ENCODE results near the gene FBXL20. TPM values are rescaled to one million over a fixed set of nuclear protein-coding genes. Genes with fewer than 3 reads are reported as not detected.
A peak's percentile ranks its signal among the peaks of the same experiment; 100 is the strongest.
"Not testable (repeated sequence)": the region's sequence is repeated elsewhere in the genome, so short reads cannot be mapped to it uniquely, and the experiment has no call there.

The FBXL20 gene
- total RNA-seq, 1 donor from 2014 or later: 18.3 TPM

DNA sequence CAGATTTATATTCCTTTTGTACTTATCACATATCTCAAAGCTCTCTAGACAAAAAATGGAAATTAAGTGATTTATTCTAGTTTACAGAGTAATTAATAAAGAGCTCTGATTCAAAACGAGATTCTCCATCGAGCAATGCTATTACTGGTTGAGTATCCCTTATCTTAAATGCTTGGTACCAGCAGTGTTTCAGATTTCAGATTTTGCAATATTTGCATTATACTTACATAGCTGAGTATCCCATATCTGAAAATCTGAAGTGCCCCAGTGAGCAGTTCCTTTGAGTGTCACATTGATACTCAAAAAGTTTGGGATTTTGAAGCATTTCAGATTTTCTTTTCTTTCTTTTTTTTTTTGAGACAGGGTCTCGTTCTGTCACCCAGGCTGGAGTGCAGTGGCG is 118.3 kb downstream of the FBXL20 start:
- Histone ChIP-seq H4K20me1 (ENCODE audit: insufficient read depth, low read length) (no peaks in the 10 kb centered on the region), H3K4me3 (ENCODE audit: insufficient read depth, low read depth, low read length) (no peak overlapping the region), H3K27me3 (ENCODE audit: insufficient read depth, low read length) (no peaks in the 10 kb centered on the region), H3K4me2 (ENCODE audit: low read length) (no peak overlapping the region), H3K9me3 (ENCODE audit: insufficient read depth, low read depth, low read length) (no peaks in the 10 kb centered on the region), H3K9ac (ENCODE audit: low read length) (no peak overlapping the region), H3K4me1 (ENCODE audit: insufficient read depth, low read length) (peaks cover 16% of the 10 kb centered on the region), H3K36me3 (ENCODE audit: insufficient read depth, low read length) (no peaks in the 10 kb centered on the region), H3K79me2 (ENCODE audit: insufficient read depth, low read length) (no peaks in the 10 kb centered on the region), H2AFZ (ENCODE audit: low read depth, low read length) (no peak overlapping the region), H3K27ac (ENCODE audit: low read depth, low read length) (no peak overlapping the region)
- no peak overlapping the region for H3K4me3 Mint-ChIP-seq (ENCODE audit: unreplicated experiment)
- FAIRE-seq: no peak
- H3K27me3 Mint-ChIP-seq (ENCODE audit: low read depth, unreplicated experiment): no peaks in the 10 kb centered on the region
- H3K27ac Mint-ChIP-seq (ENCODE audit: unreplicated experiment): no peak overlapping the region
- TF ChIP-seq, protein P1, sequence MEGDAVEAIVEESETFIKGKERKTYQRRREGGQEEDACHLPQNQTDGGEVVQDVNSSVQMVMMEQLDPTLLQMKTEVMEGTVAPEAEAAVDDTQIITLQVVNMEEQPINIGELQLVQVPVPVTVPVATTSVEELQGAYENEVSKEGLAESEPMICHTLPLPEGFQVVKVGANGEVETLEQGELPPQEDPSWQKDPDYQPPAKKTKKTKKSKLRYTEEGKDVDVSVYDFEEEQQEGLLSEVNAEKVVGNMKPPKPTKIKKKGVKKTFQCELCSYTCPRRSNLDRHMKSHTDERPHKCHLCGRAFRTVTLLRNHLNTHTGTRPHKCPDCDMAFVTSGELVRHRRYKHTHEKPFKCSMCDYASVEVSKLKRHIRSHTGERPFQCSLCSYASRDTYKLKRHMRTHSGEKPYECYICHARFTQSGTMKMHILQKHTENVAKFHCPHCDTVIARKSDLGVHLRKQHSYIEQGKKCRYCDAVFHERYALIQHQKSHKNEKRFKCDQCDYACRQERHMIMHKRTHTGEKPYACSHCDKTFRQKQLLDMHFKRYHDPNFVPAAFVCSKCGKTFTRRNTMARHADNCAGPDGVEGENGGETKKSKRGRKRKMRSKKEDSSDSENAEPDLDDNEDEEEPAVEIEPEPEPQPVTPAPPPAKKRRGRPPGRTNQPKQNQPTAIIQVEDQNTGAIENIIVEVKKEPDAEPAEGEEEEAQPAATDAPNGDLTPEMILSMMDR (IDR thresholded peaks at IDR 0.05; ENCODE audit: insufficient read depth, low read depth, low read length): no peak
- no peak for TF ChIP-seq EZH2 (IDR thresholded peaks at IDR 0.05; ENCODE audit: insufficient read depth, low read length)
- peaks cover 3% of the 10 kb centered on the region for H3K4me1 Mint-ChIP-seq (ENCODE audit: low read depth, unreplicated experiment)
- DNase-seq (ENCODE audit: low read depth): no peak
- H3K36me3 Mint-ChIP-seq (ENCODE audit: low read depth, unreplicated experiment): no peaks in the 10 kb centered on the region
- H3K9me3 Mint-ChIP-seq (ENCODE audit: unreplicated experiment): no peaks in the 10 kb centered on the region

DNA sequence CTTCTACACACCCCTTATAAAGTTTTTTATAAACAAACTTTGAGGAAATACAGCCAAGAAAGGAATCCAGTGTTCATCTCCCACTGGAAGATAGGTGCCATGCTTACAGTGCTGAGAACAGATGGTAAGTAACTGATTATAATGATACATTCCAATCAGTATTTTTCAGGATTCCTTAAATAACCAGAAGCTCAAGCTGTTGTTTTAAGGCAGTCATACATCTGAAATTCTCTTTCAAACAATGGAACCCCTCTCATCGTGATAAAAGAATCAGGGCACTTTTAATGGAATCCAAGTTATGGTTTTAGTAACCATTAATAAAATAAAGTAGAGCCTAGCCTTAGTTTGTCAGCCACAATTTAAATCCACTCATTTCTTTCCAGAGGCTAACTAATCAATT is 119.6 kb downstream of the FBXL20 start:
- Histone ChIP-seq H3K4me2 (ENCODE audit: low read length) (peak overlapping the region; percentile 2), H3K79me2 (ENCODE audit: insufficient read depth, low read length) (no peaks in the 10 kb centered on the region), H3K9me3 (ENCODE audit: insufficient read depth, low read depth, low read length) (no peaks in the 10 kb centered on the region), H3K4me3 (ENCODE audit: insufficient read depth, low read depth, low read length) (no peak overlapping the region), H3K9ac (ENCODE audit: low read length) (peak overlapping the region; percentile 38), H3K27me3 (ENCODE audit: insufficient read depth, low read length) (no peaks in the 10 kb centered on the region), H2AFZ (ENCODE audit: low read depth, low read length) (no peak overlapping the region), H3K36me3 (ENCODE audit: insufficient read depth, low read length) (no peaks in the 10 kb centered on the region), H3K27ac (ENCODE audit: low read depth, low read length) (peak overlapping the region; percentile 80), H3K4me1 (ENCODE audit: insufficient read depth, low read length) (peaks cover 16% of the 10 kb centered on the region), H4K20me1 (ENCODE audit: insufficient read depth, low read length) (no peaks in the 10 kb centered on the region)
- peak overlapping the region; percentile 16 for H3K27ac Mint-ChIP-seq (ENCODE audit: unreplicated experiment)
- H3K9me3 Mint-ChIP-seq (ENCODE audit: unreplicated experiment): no peaks in the 10 kb centered on the region
- peaks cover 3% of the 10 kb centered on the region for H3K4me1 Mint-ChIP-seq (ENCODE audit: low read depth, unreplicated experiment)
- H3K36me3 Mint-ChIP-seq (ENCODE audit: low read depth, unreplicated experiment): no peaks in the 10 kb centered on the region
- no peak for FAIRE-seq
- TF ChIP-seq EZH2 (IDR thresholded peaks at IDR 0.05; ENCODE audit: insufficient read depth, low read length): no peak
- TF ChIP-seq, protein P1 (IDR thresholded peaks at IDR 0.05; ENCODE audit: insufficient read depth, low read depth, low read length): no peak
- peak; percentile 71 for DNase-seq (ENCODE audit: low read depth)
- H3K4me3 Mint-ChIP-seq (ENCODE audit: unreplicated experiment): no peak overlapping the region
- H3K27me3 Mint-ChIP-seq (ENCODE audit: low read depth, unreplicated experiment): no peaks in the 10 kb centered on the region

DNA sequence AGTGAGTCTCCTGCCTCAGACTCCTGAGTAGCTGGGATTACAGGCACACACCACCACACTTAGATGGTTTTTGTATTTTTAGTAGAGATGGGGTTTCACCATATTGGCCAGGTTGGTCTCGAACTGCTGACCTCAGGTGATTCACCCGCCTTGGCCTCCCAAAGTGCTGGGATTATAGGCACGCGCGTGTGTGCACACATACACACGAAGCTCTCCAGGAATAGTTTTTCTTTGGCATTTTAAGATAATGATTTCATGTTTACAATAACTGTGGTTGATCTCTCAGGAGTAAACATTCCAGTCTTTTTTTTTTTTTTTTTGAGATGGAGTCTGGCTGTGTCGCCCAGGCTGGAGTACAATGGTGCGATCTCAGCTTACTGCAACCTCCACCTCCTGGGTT is 123.2 kb downstream of the FBXL20 start:
- H2AFZ ChIP-seq (ENCODE audit: low read depth, low read length); H3K9ac ChIP-seq (ENCODE audit: low read length); H3K4me3 ChIP-seq (ENCODE audit: insufficient read depth, low read depth, low read length); H3K4me2 ChIP-seq (ENCODE audit: low read length); FAIRE-seq; H3K27ac Mint-ChIP-seq (ENCODE audit: unreplicated experiment); H3K9me3 Mint-ChIP-seq (ENCODE audit: unreplicated experiment); H3K27ac ChIP-seq (ENCODE audit: low read depth, low read length); DNase-seq (ENCODE audit: low read depth); H3K4me3 Mint-ChIP-seq (ENCODE audit: unreplicated experiment); H3K36me3 ChIP-seq (ENCODE audit: insufficient read depth, low read length); H3K36me3 Mint-ChIP-seq (ENCODE audit: low read depth, unreplicated experiment); H3K79me2 ChIP-seq (ENCODE audit: insufficient read depth, low read length); H3K27me3 ChIP-seq (ENCODE audit: insufficient read depth, low read length); H3K27me3 Mint-ChIP-seq (ENCODE audit: low read depth, unreplicated experiment); H3K4me1 Mint-ChIP-seq (ENCODE audit: low read depth, unreplicated experiment); H4K20me1 ChIP-seq (ENCODE audit: insufficient read depth, low read length); H3K9me3 ChIP-seq (ENCODE audit: insufficient read depth, low read depth, low read length): not testable (repeated sequence)
- peaks cover 16% of the 10 kb centered on the region for H3K4me1 ChIP-seq (ENCODE audit: insufficient read depth, low read length)

All from astrocyte (in vitro differentiated cells and primary cell).